HG03064 (cell line): ENCODE results near the gene SMCO3.
A peak's percentile ranks its signal among the peaks of the same experiment; 100 is the strongest.
"Not testable (repeated sequence)": the region's sequence is repeated elsewhere in the genome, so short reads cannot be mapped to it uniquely, and the experiment has no call there.

Experiments
- ATAC-seq: cut with Tn5 transposase; IDR thresholded peaks from one replicate; pipeline ENCODE4 v1.9.1; 2021; ENCODE audit warnings: low read depth; ENCODE audit not compliant: unreplicated experiment

Gene SMCO3

DNA sequence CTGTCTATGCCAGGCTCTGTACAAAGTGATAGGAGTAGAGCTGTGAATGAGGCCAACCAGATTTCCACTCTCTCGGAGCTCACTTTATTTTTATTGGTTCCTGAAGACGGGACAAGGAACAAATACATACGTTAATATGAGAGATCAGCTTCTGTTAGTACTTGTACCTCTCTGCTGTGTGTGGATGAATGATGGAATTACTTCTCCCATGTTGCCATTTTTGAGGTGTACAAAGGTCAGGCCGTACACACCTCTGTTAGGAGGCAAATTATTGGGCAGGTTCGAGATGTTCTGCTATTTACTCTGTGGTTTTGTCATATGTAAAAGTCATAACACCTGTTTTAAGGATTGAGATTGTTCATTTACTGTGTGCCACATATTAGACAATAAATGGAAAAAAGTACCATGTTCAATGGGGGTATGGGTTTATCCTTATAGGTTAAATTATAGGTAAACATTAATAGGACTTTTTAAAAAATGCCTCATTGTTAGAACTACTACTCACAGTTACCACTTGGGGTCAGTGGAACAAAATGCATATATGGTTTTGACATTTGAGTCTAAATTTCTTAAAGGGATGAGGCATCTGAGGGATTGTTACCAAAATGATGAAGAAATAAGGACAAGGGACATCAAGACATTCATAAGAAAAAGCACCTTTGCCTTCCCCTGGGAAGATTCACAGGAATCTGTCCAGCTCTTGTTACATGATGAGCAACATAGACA lies 37.6 kb downstream of the SMCO3 start:
- no peak for ATAC-seq

DNA sequence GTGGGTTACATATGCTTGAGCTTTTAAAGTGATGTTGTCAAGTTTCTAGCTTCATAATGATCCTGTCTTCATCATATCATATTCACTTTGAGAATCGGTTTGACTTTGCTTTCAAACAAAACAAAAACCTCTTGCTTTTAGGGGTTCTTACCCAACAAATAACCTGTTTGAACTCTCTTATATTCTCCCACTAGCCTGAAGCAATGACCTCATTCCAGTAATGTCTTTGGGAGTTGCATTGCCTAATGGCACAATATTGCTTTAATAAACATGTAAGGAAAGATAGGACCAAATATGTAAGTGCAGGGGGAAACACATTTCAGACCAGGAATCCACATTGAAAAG lies 38.4 kb downstream of the SMCO3 start:
- ATAC-seq = no peak

DNA sequence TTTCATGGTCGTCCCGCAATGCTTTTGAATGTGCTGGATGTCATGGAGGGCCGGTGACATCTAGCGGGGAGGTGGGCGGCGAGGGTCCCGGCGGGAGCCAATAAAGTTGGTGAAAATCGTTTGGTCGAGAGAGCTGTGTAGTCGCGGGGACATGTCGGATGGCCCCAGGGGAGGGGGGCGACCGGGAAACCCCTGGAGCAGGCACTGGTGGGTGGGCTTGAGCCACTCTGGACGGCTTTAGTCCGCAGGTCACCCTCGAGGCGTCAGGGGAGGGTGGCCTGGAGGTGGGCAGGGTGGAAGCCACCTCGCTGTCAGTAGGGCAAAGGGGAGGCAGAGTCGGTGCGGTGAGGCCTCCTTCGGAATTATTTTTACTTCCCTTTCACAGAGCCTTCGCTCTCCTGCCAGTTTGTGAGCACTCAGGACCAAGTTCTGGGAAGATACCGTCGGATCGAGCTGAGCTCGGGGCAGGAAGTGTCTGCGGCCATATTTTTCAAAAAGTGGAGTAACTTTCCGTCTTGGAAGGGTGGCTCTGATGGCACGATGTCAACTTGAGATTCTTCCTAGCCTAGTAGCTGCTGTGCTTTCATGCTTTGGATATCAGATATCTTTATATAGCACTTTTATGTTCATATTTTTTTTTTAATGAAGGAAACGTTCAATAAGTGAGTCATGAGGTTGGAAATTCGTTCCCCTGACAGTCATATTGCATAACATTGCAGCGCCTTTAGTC lies 38.9 kb downstream of the SMCO3 start:
- no peak for ATAC-seq

DNA sequence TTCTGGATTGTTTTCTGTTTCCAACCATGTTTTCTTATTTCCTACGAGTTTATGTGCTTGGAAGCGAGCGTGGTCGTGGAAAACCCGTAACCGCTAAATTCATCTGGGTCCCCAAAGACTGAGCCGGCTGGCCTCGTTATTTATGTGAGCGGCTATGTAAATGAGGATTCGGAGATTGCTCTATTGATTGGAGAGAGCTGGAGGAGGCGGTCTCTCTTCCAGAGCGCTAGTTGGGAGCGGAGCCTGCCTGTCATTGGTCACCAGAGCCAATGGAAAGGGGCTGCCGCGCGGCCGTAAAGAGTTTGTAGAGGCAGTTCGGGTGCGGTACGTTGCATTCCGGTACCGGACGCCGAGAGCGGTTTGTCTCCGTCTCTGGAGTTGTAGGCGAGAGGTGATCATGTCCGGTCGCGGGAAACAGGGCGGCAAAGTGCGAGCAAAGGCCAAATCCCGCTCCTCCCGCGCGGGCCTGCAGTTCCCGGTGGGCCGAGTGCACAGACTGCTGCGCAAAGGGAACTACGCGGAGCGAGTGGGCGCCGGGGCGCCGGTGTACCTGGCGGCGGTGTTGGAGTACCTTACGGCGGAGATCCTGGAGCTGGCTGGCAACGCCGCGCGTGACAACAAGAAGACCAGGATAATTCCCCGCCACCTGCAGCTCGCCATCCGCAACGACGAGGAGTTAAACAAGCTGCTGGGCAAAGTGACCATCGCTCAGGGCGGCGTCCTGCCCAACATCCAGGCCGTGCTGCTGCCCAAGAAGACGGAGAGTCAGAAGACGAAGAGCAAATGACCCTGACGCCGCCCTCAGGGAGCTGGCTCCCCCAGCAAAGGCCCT lies 39.7 kb downstream of the SMCO3 start:
- ATAC-seq = peak; percentile 48

DNA sequence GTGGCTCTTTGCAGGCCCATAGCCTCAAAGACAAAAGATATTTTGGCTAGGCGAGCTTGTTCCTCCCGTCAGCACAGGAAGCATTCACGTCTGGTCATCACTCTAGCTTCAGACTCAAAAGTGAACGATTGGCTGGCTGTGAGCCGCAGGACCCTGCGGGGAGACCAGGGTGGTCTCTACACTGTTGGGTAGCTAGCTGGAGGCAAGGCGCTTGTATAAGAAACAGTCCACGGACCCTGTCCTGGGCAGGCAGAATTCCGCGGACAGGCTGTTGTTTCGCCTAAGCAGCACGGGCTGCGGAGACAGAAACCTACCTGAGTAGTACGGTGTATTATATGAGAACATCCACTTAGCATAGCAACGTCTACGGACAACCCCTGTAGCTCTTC lies 40.3 kb downstream of the SMCO3 start:
- ATAC-seq = peak; percentile 26

DNA sequence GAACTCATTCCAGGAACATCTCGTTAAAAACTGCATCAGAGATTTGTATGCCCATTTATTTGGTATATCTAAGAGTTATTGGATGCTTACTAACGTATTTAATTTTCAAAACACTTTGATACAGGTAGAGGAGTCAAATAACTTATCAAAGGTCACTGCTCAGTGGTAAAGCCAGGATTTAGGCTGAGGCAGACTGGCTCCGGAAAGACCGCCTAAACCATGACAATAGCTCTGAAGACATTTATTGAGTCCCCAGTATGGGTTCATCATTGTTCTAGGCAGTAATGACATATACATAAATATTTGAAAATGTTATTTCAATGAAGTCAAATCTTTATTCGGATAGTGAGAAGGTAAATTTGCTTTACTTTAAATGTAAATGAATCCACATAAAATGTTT lies 41.0 kb downstream of the SMCO3 start:
- ATAC-seq = no peak

DNA sequence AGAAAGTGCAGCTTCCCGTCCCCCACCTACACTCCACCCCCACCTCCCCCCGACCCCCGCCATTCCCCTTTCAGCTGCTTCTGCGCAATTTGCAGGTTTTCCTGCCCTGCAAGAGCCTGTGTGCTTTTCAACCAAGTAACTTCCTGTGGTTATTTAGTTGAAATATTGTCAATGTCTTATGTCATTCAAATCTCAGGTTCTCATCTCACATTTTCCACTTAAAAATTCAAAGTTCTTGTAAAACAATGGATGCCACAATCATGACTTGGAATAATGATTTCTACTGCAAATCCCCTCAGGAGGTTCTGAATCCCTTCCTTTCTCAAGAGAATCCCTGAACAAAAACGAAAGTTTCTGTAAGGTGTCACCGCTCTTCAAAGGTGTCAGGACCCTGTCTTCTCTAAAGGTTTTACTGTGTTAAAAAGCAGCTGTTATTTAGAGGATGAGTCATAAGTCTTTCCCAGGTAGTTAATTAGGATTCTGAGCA lies 42.3 kb downstream of the SMCO3 start:
- no peak for ATAC-seq

DNA sequence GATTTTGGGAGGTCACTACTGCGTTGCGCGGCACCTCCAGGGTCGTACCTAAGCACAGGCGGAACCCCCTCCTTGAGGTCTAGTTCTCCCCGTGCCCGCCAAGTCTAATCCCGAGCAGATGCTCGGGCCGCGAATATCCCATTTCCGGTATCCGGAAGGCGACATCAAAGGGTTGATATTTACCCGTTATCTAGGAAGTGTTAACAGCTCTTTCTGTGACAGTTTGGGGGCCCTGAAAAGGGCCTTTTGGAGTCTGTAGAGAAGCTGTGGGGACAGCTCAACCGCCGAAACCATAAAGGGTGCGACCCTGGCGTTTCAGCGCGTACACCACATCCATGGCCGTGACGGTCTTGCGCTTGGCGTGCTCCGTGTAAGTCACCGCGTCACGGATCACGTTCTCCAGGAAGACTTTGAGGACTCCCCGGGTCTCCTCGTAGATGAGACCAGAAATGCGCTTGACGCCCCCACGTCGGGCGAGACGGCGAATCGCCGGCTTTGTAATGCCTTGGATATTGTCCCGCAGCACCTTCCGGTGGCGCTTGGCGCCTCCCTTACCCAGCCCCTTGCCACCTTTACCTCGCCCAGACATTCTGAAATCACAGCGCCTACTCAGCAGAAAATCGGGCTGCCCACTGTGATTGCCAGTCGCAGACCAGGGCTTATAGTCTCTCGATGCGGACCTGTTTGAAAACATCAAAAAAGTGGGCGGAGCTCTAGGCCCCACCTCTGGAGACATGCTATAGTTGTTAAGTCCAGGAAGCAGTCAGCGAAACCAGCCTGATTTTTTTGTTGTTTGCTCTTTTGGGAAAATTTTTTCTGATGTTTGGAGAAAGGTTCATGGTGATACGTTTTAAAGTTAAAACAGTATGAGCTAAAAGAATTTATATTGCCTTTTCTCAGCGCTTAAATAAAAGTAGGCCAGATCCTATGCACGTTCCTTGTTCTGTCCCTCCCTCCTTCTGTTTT lies 43.2 kb downstream of the SMCO3 start:
- peak; percentile 27 for ATAC-seq

DNA sequence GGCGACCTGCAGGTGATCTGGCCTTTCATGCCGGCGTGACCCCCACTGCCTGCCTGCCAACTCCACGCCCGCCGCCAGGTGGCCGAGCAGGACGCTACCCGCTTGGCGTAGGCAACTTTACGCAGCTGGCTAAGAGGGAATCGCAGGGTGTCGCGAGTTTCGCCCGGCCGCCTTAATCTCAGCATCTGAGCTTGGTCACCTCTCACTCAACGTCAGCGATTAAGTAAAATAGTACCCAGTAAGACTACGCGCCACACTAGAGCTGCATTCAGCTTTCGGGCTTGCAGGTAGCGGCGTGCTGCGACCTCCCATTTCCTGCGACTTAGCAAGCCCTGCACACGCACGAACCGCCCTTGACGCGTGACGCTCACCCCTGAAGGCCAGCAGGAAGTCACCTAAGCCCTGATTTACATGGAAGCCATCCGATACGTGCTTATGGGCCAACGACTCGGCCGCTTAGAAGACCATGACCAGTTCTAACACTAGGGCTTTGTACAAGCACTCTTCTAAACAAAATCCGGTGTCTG lies 44.0 kb downstream of the SMCO3 start:
- peak; percentile 31 for ATAC-seq

DNA sequence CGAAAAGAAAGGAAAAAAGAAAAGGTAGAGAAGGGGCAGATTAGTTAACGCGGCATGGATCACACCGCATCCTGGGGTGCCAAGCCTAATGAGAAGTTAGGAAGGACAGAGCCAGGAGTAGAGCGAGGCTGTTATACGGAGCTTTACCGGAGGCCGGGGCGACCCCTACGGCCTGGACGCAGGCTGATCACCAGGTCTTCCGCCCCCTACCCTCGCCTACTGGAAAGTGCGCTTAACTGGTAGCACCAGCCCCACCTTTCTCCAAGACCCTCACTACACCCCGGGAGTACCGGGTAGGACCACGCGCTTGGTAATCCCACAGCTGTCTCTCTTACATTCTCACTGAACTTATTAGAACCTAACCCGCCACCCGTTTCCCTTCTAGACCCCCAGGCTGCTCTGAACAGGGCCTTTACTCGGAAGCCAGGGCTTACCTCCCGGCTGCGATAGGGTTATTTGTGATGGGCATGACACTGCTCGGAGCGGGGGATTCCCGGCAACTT lies 44.5 kb downstream of the SMCO3 start:
- no peak for ATAC-seq

DNA sequence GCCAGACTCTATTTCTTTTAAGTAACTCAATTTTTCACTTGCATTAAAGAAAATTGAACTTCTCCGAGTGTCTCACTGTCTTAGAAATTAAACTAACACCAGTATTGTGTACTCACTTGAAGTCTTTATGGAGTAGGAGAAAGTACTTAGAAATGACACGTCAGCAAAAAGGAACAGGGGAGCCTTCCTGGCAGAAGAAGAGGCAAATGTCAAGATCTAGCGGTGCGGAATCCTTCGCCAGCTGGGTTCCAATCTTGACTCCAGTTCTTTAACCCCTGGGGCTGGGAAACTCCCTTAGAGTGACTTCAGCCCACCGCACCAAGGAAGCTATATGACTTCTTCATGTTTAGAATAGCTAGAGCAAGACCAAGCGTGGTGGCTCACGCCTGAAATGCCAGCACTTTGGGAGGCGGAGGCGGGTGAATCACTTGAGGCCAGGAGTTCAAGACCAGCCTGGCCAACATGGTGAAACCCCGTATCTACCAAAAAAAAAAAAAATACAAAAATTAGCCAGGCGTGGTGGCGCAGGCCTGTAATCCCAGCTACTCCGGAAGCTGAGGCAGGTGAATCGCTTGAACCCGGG lies 45.1 kb downstream of the SMCO3 start:
- ATAC-seq = no peak

DNA sequence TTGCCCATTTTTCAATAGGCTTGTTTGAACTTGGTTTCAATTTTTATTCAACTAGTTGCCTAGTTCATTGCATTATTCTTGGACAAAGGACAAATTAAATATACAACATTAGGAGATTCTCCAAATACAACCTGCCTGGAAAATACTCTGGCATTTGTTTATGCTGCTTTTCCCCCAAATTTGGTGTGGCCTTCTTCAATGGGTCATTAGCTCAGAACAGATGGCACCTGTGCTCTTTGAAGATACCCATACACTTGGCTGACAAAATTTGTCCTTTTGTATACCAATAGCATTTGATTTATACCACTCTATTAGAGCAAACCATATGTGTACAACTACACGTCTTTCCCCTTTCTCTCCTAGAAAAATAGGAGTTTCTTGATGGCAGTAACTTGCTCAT lies 46.4 kb downstream of the SMCO3 start:
- no peak for ATAC-seq

DNA sequence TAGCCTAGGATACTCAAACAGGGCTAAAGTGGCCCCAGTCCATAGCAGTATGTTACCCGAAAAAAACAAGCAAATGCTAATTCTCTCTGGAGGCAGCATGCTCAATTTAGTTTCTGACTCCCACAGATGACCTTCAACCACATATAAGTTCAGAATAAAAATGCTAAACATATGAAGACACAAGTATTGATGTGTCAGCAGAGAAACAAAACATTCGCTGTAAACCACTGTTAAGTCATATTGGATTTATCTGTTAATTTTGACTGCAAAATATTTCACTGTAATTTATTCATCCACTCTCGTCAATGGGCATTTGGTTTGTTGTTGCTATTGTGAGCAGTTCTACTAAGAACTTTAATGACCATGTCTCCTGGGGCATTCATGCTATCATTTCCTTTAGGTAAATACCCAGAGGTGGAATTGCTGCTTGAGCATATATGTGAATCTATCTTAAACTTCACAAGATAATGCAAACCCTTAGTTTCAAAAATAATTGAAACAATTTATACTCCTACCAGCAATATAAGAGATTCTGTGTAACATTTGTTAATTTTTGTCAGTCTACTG lies 47.2 kb downstream of the SMCO3 start:
- ATAC-seq = no peak

DNA sequence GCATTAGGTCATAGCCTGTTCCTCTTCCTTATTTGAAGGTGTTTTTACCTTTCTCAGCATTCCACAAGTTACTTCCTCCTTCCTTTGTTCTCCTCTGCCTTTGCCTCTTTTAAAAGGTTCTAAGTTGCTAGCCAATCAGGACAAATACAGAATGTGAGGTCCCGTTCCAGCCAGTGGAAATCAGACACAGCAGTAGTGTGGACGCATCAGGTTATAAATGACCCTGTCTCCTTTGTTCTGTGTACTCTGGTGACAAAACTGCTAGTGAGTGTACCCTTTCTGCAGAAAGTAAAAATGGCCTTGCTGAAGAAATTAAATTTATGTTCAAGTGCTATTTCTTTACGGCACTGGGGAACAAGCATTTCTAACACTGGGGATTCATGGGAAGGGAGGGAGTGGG lies 48.0 kb downstream of the SMCO3 start:
- not testable (repeated sequence) for ATAC-seq

DNA sequence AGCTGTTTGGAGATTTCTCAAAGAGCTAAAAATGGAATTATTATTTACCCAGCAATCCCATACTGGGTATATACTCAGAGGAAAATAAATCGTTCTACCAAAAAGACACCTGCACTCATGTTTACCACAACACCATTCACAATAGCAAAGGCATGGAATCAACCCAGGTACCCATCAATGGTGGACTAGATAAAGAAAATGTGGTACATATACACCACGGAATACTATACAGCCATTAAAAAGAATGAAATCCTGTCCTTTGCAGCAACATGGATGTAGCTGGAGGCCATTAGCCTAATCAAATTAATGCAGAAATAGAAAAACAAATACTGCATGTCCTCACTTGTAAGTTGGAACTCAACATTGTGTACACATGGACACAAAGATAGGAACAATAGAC lies 48.6 kb downstream of the SMCO3 start:
- ATAC-seq = no peak

DNA sequence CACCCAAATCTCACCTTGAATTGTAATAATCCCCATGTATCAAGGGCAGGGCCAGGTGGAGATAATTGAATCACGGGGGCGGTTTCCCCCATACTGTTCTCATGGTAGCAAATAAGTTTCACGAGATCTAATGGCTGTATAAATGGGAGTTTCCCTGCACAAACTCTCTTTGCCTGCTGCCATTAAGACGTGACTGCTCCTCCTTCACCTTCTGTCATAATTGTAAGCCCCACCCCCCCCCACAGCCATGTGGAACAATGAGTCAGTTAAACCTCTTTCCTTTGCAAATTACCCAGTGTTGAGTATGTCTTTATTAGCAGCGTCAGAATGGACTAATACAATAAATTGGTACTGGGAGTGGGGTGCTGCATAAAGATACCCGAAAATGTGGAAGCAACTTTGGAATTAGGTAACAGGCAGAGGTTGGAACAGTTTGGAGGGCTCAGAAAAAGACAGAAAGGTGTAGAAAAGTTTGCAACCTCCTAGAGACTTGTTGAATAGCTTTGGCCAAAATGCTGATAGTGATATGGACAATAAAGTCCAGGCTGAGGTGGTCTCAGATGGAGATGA lies 54.2 kb downstream of the SMCO3 start:
- not testable (repeated sequence) for ATAC-seq

DNA sequence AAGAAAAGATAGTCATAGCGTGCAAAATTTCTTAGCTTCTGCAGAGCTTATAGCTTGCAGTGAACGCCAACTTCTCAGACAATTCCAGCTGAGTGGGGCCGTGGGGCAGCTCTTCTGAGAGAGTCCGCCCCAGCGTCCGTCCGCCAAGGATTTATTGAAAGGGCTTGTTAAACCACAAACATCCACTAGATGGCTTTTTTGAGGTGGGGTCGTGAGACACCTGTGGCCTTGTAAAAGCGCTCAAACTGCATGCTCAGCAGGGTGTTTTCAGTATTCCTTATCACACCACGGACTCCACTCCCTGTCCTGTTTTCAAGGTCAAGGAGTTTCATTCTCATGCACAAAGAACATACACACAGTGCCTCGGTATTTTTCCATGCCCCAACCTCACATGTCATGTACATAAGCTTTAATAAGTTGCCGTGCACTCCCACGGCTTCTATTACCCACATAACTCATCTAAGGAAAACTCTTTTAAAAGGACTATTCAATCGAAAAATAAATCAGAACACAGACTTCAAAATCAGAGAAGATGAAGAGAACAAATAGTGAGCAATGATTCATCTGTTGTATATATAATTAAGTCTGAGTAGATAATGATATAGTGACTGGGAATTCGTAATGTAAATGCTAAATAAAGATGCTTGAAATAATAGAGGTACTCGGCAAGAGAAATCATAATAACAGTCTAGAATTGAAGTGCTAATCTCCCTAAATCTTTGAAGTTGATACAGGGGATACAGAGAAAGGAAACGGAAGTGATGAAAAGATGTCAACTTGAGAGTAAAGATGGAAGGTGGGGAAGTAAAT lies 57.4 kb downstream of the SMCO3 start:
- ATAC-seq = no peak
